GM11168 (cell line): ENCODE data around the gene MYH9.

ENCODE experiments used
- in situ Hi-C: fragments of 300-500 bp; cut with MboI; formaldehyde crosslinking; loops from one replicate; pipeline ENCODE4 v1.12.0; 2022; ENCODE audit warnings: low sequenced_read_pairs; ENCODE audit not compliant: unreplicated experiment

The MYH9 gene

GRCh38 chr22:36237462-36238372, 150.1 kb downstream of the MYH9 start:
- in situ Hi-C loops, result no loop called here

GRCh38 chr22:36236388-36237319, 151.1 kb downstream of the MYH9 start:
- in situ Hi-C loops, result no loop called here

DNA sequence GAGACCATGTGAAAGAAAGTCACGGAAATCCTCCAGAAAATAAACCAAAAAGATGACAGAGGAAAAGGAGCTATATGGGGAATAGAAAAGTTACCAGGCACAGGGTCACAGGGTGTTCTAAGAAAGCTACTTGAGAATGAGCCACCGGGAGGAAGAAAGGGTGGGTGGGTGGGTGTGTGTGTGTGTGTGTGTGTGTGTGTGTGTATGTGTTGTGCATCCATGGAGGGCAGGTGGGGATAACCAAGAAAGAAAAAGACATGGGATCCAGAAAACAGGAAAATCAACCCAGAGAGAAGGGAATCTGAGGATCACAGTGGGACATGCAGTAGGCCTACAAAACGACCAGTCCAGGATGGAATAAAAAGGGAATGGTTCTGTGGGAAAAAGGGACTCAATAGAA, 152.2 kb downstream of the MYH9 start:
- in situ Hi-C loops, result no loop called here

GRCh38 chr22:36234919-36235318, 152.8 kb downstream of the MYH9 start:
- in situ Hi-C loops, result no loop called here

GRCh38 chr22:36234213-36234612, 153.6 kb downstream of the MYH9 start:
- in situ Hi-C loops, result no loop called here

- in situ Hi-C loops, result no loop called here
Measured at GRCh38 chr22:36233796-36234195, 154.0 kb downstream of the MYH9 start.

DNA sequence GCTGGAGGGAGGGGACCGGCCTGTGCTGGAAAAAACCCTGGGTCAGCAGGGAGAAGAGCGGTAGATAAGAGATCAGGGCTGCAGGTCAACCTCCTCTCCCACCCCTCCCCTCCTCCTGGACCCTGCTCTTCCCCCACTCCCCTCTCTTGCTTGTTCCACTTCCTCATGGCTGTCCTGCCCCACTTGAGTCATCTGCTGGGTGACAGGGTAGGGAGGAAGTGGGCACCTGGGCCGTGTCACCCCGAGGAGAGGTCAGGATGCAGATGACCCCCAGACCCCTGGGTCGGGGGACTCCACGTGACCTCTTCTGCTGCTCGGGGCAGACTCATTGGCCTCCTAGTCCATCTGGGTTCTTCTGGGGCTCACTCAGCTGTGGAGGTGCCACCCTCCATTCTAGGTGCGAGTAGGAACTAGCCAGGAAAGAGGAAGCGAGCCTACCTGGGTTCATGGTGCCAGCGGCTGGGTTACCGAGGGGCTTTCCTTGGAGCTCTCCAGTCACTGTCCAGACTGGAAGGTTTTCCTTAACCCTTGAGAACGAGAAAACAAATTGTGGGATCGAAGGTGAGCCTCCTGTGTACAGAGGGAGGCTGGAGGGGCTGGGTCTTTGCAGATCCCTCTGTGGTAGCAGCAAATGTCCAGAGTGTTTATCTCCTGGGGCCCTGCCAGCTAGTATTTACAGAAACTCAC, 154.9 kb downstream of the MYH9 start:
- in situ Hi-C loops, result no loop called here
